Neural cell (in vitro differentiated cells): Measurements from ENCODE around the gene CDC34. TPM values are rescaled to one million over a fixed set of nuclear protein-coding genes. Genes with fewer than 3 reads are reported as not detected.

Experiments
- H2AFZ ChIP-seq: fragments of 200-600, 300-800 bp; sonication (generic), shearing (Covaris generic); 2 replicates; pipeline ENCODE4 v1.6.0; 2014; ENCODE audit warnings: low read depth, mild to moderate bottlenecking, antibody characterized with exemption, low read length, moderate library complexity
- H3F3A ChIP-seq: fragments of 200-600 bp; shearing (Covaris generic); 2 replicates; pipeline ENCODE4 v1.6.1; 2016; ENCODE audit warnings: mild to moderate bottlenecking, moderate library complexity, mixed read lengths, antibody characterized with exemption, low read length; ENCODE audit not compliant: insufficient read depth, poor library complexity, severe bottlenecking
- H3K27ac ChIP-seq: fragments of 200-600, 300-800 bp; sonication (generic), shearing (Covaris generic); 2 replicates; pipeline ENCODE4 v1.5.1; 2014; ENCODE audit warnings: mild to moderate bottlenecking, low read length, moderate library complexity
- H3K27me3 ChIP-seq: fragments of 300-800, 200-600 bp; sonication (generic), shearing (Covaris generic); 2 replicates; pipeline ENCODE4 v1.6.0; 2014; ENCODE audit warnings: mild to moderate bottlenecking, low read depth, low read length, moderate library complexity; ENCODE audit not compliant: insufficient read depth
- H3K36me3 ChIP-seq: fragments of 300-800, 200-600 bp; sonication (generic), shearing (Covaris generic); 2 replicates; pipeline ENCODE4 v1.5.1; 2014; ENCODE audit warnings: mild to moderate bottlenecking, antibody characterized with exemption, low read length, moderate library complexity; ENCODE audit not compliant: insufficient read depth
- H3K4me2 ChIP-seq: fragments of 300-800, 200-600 bp; sonication (generic), shearing (Covaris generic); 2 replicates; pipeline ENCODE4 v1.6.0; 2014; ENCODE audit warnings: mild to moderate bottlenecking, low read length
- H3K4me3 ChIP-seq: fragments of 300-800, 200-600 bp; sonication (generic), shearing (Covaris generic); 2 replicates; pipeline ENCODE4 v1.5.1; 2014; ENCODE audit warnings: mild to moderate bottlenecking, low read length, moderate library complexity
- H3K79me2 ChIP-seq: fragments of 200-600 bp; shearing (Covaris generic); replicated peaks from 2 replicates; pipeline ENCODE4 v1.6.0; 2014; ENCODE audit warnings: mild to moderate bottlenecking, low read length, moderate library complexity; ENCODE audit not compliant: insufficient read depth
- H3K9ac ChIP-seq: fragments of 300-800, 200-600 bp; sonication (generic), shearing (Covaris generic); 2 replicates; pipeline ENCODE4 v1.6.1; 2016; ENCODE audit warnings: mild to moderate bottlenecking, low read length, mixed read lengths
- H3K9me2 ChIP-seq: fragments of 200-600 bp; shearing (Covaris generic); 2 replicates; pipeline ENCODE4 v1.6.1; 2016; ENCODE audit warnings: mild to moderate bottlenecking, low read length, mixed read lengths; ENCODE audit not compliant: insufficient read depth
- H3K9me3 ChIP-seq: fragments of 200-600, 300-800 bp; sonication (generic), shearing (Covaris generic); 2 replicates; pipeline ENCODE4 v1.6.1; 2016; ENCODE audit warnings: mild to moderate bottlenecking, mixed run types, low read length, moderate library complexity, mixed read lengths
- H4K20me1 ChIP-seq: fragments of 200-600 bp; shearing (Covaris generic); 2 replicates; pipeline ENCODE4 v1.6.1; 2016; ENCODE audit warnings: mild to moderate bottlenecking, mixed run types; ENCODE audit not compliant: insufficient read depth
- EP300 ChIP-seq: fragments of 450-650 bp; conservative IDR thresholded peaks from 2 replicates; pipeline ENCODE4 v1.6.1; 2014; ENCODE audit warnings: antibody characterized with exemption, mild to moderate bottlenecking, moderate library complexity; ENCODE audit not compliant: poor library complexity, severe bottlenecking
- EZH2 ChIP-seq: fragments of 200-600, 300-800 bp; shearing (Covaris generic), sonication (generic); IDR thresholded peaks from 2 replicates; pipeline ENCODE4 v1.6.1; 2014; ENCODE audit warnings: antibody characterized with exemption, low read length, borderline replicate concordance, mild to moderate bottlenecking; ENCODE audit not compliant: insufficient read depth, poor library complexity, severe bottlenecking
- MXI1 ChIP-seq: fragments of 450-650 bp; conservative IDR thresholded peaks from 2 replicates; pipeline ENCODE4 v1.6.1; 2014; ENCODE audit warnings: antibody characterized with exemption, mild to moderate bottlenecking; ENCODE audit not compliant: poor library complexity, severe bottlenecking
- POLR2AphosphoS5 ChIP-seq: IDR thresholded peaks from 2 replicates; pipeline ENCODE4 v1.6.1; 2012
- RAD21 ChIP-seq: fragments of 450-650 bp; conservative IDR thresholded peaks from 2 replicates; pipeline ENCODE4 v1.6.1; 2014; ENCODE audit warnings: antibody characterized with exemption, mild to moderate bottlenecking, moderate library complexity
- SMC3 ChIP-seq: fragments of 450-650 bp; conservative IDR thresholded peaks from 2 replicates; pipeline ENCODE4 v1.6.1; 2014; ENCODE audit warnings: antibody characterized with exemption, mild to moderate bottlenecking, moderate library complexity; ENCODE audit not compliant: poor library complexity
- TAF1 ChIP-seq: IDR thresholded peaks from 2 replicates; pipeline ENCODE4 v1.6.1; 2012; ENCODE audit warnings: low read depth
- polyA plus RNA-seq: library from polyadenylated mRNA; depleted of rRNA; stranded (reverse); fragments of >200 nt; gene quantifications from 2 replicates; pipeline ENCODE4 v1.2.3, GENCODE V29; 2014
- TF ChIP-seq, protein P1 (sequence below): fragments of 450-650 bp; IDR thresholded peaks from 2 replicates; pipeline ENCODE4 v1.5.1; 2014; ENCODE audit warnings: antibody characterized with exemption, mild to moderate bottlenecking, moderate library complexity; ENCODE audit not compliant: poor library complexity, severe bottlenecking
- TF ChIP-seq, protein P2 (sequence below): IDR thresholded peaks from 2 replicates; pipeline ENCODE4 v1.6.1; 2012; ENCODE audit warnings: borderline replicate concordance

Gene CDC34
- polyA plus RNA-seq, 1 donor from 2014 or later = 155 TPM

DNA sequence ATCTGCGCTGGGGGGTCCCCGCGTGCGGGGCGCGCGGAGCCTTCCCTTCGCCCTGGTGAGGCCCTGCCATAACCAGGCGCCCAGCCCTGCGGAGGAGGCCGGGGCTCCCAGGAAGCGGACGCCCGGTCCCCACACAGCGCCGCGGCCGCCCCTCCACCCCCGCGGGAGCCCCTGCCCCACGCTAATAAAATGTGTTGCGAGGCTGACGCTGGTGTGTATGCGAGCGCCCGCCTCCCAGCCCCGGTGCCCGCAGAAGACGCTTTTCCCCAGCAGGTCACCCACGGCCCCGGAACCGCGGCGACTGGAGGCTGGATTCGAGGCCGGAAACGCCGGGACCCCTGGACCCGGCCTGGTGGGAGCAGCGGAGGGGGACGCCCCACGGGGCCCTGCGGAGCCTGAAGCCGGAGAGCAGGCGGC, 12.1 kb upstream of the CDC34 start:
- Histone ChIP-seq H3K9me2 (no peaks in the 10 kb centered on the region), H3K79me2 (no peaks in the 10 kb centered on the region), H3K4me3 (no peak overlapping the region), H3K27me3 (no peaks in the 10 kb centered on the region), H4K20me1 (no peaks in the 10 kb centered on the region), H3K27ac (no peak overlapping the region), H3K9ac (no peak overlapping the region), H3K4me2 (no peak overlapping the region), H3K9me3 (no peaks in the 10 kb centered on the region), H2AFZ (no peak overlapping the region), H3K36me3 (no peaks in the 10 kb centered on the region), H3F3A (no peaks in the 10 kb centered on the region)
- TF ChIP-seq SMC3 (no peak), EP300 (no peak), RAD21 (no peak), TAF1 (no peak), MXI1 (no peak), EZH2 (no peak), POLR2AphosphoS5 (no peak)
- TF ChIP-seq, protein P1, sequence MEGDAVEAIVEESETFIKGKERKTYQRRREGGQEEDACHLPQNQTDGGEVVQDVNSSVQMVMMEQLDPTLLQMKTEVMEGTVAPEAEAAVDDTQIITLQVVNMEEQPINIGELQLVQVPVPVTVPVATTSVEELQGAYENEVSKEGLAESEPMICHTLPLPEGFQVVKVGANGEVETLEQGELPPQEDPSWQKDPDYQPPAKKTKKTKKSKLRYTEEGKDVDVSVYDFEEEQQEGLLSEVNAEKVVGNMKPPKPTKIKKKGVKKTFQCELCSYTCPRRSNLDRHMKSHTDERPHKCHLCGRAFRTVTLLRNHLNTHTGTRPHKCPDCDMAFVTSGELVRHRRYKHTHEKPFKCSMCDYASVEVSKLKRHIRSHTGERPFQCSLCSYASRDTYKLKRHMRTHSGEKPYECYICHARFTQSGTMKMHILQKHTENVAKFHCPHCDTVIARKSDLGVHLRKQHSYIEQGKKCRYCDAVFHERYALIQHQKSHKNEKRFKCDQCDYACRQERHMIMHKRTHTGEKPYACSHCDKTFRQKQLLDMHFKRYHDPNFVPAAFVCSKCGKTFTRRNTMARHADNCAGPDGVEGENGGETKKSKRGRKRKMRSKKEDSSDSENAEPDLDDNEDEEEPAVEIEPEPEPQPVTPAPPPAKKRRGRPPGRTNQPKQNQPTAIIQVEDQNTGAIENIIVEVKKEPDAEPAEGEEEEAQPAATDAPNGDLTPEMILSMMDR = no peak
- TF ChIP-seq, protein P2, sequence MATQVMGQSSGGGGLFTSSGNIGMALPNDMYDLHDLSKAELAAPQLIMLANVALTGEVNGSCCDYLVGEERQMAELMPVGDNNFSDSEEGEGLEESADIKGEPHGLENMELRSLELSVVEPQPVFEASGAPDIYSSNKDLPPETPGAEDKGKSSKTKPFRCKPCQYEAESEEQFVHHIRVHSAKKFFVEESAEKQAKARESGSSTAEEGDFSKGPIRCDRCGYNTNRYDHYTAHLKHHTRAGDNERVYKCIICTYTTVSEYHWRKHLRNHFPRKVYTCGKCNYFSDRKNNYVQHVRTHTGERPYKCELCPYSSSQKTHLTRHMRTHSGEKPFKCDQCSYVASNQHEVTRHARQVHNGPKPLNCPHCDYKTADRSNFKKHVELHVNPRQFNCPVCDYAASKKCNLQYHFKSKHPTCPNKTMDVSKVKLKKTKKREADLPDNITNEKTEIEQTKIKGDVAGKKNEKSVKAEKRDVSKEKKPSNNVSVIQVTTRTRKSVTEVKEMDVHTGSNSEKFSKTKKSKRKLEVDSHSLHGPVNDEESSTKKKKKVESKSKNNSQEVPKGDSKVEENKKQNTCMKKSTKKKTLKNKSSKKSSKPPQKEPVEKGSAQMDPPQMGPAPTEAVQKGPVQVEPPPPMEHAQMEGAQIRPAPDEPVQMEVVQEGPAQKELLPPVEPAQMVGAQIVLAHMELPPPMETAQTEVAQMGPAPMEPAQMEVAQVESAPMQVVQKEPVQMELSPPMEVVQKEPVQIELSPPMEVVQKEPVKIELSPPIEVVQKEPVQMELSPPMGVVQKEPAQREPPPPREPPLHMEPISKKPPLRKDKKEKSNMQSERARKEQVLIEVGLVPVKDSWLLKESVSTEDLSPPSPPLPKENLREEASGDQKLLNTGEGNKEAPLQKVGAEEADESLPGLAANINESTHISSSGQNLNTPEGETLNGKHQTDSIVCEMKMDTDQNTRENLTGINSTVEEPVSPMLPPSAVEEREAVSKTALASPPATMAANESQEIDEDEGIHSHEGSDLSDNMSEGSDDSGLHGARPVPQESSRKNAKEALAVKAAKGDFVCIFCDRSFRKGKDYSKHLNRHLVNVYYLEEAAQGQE = no peak

DNA sequence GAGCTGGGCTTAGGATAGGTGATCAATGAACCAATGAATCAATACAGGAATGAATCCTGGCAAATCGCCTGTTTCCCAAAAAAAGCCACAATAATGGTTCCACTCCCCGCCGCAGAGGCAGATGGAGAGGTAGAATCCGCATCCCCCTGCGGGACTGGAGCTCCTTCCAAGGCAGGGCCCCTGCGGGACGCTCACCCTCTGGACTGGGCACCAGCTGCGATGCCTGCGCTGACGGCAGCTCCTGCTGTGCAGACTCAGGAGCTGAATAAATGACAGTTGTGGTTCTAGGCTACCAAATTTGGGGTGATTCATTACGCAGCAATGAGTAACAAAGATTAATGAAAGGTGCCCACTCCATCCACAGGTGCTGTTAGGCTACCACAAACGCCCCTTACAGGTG, 8.8 kb upstream of the CDC34 start:
- Histone ChIP-seq H3K79me2 (no peaks in the 10 kb centered on the region), H3F3A (no peaks in the 10 kb centered on the region), H4K20me1 (no peaks in the 10 kb centered on the region), H3K9me2 (no peaks in the 10 kb centered on the region), H3K27me3 (no peaks in the 10 kb centered on the region), H3K9ac (no peak overlapping the region), H3K36me3 (no peaks in the 10 kb centered on the region), H3K27ac (no peak overlapping the region), H2AFZ (no peak overlapping the region), H3K4me3 (no peak overlapping the region), H3K9me3 (no peaks in the 10 kb centered on the region), H3K4me2 (no peak overlapping the region)
- TF ChIP-seq POLR2AphosphoS5 = no peak
- TF ChIP-seq TAF1 = no peak
- TF ChIP-seq EZH2 = no peak
- TF ChIP-seq EP300 = no peak
